GM12891 (cell line): ENCODE results near the gene TGFBI.

Experiments used
- DNase-seq: peaks from one replicate; pipeline ENCODE4 v3.0.0; 2011; ENCODE audit warnings: low spot score; ENCODE audit not compliant: insufficient read length
- FAIRE-seq: peaks from 2 replicates; lab custom pipeline; 2011; peaks lifted over from hg19 to GRCh38; lab: Jason Lieb, UNC
- PAX5 ChIP-seq: IDR thresholded peaks from 2 replicates; pipeline ENCODE4 v1.6.1; 2011; ENCODE audit warnings: low read length, moderate library complexity, mild to moderate bottlenecking; ENCODE audit not compliant: insufficient read depth, severe bottlenecking
- POLR2A ChIP-seq: IDR thresholded peaks from 2 replicates; pipeline ENCODE4 v1.6.1; 2011; ENCODE audit warnings: low read depth, low read length, control low read depth
- POLR2AphosphoS5 ChIP-seq: IDR thresholded peaks from 2 replicates; pipeline ENCODE4 v1.6.1; 2011; ENCODE audit warnings: low read depth, low read length, control low read depth
- POU2F2 ChIP-seq: IDR thresholded peaks from 2 replicates; pipeline ENCODE4 v1.6.1; 2011; ENCODE audit warnings: low read depth, mild to moderate bottlenecking, control low read depth, low read length, moderate library complexity
- SPI1 ChIP-seq: IDR thresholded peaks from 2 replicates; pipeline ENCODE4 v1.6.1; 2011; ENCODE audit warnings: low read depth, low read length, control low read depth
- TAF1 ChIP-seq: IDR thresholded peaks from 2 replicates; pipeline ENCODE4 v1.6.1; 2011; ENCODE audit warnings: low read depth, low read length, control low read depth

Gene TGFBI

DNA sequence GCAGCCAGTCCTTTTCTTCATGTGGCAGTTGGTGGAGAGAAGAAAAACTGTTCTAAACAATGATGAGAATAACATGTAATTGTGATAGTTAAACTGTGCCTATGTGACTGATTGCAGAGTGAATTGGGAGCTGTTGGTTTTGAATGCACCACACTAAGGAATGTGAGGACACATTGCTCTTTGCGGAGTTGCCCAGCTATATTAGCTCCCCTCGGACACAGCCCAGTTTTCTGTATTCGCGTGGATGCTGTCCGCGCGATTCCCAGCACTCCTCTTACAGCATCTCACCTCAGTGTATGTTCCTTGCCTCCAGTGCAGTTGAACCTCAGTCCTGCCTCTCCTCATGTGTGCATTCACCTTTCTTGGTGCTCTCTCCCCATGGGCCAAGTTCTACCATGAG is 32.2 kb downstream of the TGFBI start:
- FAIRE-seq (no peak), DNase-seq (no peak)
- TF ChIP-seq POU2F2 (no peak), POLR2A (no peak), TAF1 (no peak), PAX5 (no peak), POLR2AphosphoS5 (no peak), SPI1 (no peak)

DNA sequence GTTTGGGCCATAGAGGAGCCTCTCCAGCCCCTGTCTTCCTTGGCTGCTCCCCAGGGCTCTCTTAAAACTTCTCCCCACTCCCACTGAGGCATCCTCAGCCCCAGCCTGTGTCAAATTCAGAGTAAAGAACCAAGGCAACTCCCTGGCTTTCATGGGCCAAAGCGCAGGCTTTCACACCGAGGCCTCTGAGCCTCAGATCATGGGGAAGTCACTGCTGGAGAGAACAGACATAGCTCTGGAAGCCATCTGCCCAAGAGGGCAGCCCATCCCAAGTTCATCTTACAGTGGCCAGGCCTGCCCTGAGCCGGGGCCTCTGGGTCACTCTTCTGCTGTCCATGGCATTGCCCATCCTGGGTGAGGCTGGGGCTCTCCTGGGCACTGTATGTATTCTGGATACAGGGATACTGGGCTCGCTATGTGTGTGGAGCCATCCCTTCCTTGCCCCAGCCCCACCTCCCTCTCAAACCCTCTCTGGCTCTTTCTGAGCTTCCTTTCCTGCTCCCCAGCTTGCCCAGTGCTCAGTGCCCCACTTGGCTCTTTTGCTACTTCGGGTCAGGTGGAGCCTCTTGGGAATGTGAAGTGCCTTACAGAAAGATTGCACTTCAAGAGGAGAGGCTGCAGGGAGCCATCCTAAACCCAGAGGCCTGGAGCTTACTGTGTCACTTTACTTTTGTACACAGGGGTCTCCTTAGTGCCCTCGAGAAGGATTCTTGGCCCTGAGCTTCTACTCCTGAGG is 33.0 kb downstream of the TGFBI start:
- no peak for FAIRE-seq
- TF ChIP-seq POU2F2 (no peak), PAX5 (no peak), SPI1 (no peak), TAF1 (no peak), POLR2AphosphoS5 (no peak), POLR2A (no peak)
- no peak for DNase-seq

DNA sequence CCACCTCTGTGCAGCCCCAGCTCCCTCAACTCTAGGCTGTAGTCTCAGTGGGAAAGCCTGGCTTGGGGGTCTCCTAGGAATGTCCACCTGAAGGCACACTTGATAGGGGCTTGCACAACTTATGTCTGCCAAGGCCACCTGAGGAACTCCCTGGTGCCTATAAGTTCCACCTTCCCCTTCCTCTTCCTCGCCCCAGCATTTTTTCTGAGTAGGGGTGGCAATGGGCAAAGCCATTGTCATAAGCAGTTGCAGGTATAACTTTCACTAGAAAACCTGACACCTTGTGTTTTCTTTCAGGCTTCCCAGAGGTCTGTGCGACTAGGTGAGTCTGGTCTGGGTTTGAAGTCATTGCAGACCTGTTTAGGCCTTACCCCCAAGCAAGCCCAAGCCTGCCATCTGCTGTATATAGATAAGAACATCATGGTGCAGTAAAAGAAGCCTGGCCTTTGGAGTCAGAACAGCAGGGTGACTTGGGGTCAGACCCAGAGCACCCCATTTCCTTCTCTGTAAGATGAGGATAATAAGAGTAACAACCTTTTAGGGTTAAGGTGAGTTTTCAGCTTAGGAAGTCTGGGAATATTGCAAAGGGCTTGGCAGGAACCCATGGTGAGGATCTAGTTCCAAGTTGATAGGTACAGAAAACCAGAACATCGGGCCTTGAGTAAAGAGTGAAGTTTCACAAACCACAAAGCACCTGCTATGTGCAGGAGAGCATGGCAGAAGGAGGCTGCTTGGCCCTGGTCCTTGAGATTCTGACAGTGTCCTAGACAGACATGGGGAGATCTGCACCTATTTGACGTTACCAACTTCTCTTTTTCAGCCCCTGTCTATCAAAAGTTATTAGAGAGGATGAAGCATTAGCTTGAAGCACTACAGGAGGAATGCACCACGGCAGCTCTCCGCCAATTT is 33.8 kb downstream of the TGFBI start:
- FAIRE-seq (peak; percentile 33), DNase-seq (no peak)
- TF ChIP-seq POU2F2 (no peak), POLR2A (no peak), PAX5 (no peak), POLR2AphosphoS5 (no peak)

DNA sequence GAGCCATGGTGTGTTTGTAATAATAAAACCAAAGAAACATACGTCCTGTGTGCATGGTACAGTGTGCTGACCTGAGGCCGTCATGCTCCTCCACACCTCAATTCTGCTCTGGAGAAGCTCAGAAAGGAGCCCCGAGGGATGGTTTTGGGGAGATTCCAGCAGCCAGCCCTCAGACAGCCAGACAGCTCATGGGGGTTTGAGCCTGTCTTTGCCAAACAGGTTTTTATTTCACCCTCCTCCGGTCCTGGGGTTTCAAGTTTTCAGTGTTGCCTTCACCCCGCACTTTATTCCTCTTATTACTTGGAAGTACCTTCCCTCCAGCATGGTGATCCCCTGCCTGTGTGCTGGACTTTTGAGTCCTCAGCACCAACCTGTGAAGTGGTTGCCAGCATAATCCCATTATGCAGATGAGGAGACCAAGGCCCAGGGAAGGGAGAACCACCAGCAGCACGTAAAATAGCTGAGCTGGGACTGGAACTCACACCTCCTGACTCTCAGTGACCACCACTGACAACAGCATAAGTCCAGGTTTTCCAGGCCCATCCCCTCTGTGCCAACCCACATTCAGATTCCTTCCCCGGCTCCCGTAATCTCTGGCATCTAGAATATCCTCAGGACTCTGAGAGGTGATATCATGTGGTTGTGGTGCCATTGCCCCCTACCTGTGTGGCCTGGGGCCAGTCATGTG is 35.1 kb downstream of the TGFBI start:
- no peak for DNase-seq
- TF ChIP-seq SPI1 (no peak), PAX5 (no peak), POU2F2 (no peak), POLR2A (no peak), POLR2AphosphoS5 (no peak), TAF1 (no peak)
- FAIRE-seq, result no peak

DNA sequence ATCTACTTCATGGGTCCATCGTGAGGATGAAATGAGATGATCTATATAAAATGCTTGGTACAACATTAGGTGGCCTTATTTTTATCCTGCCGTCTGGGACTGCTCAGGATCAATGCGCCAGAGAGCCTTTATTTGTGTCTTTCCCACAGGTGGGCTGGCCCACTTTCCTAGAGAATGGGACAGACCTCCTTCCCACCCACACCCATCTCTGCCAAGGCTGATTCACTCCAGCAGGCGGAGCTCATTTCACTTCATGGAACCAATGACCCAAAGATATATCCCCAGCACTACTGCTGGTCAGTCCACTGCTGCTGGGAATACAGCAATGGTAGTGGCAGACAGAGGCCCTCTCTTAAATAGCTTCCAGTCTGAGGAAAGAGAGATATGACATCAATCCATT is 35.7 kb downstream of the TGFBI start:
- FAIRE-seq (no peak), DNase-seq (no peak)
- no peak for TF ChIP-seq POU2F2
- TF ChIP-seq PAX5, result no peak
- TF ChIP-seq TAF1, result no peak
- no peak for TF ChIP-seq SPI1
- no peak for TF ChIP-seq POLR2A
- TF ChIP-seq POLR2AphosphoS5, result no peak

DNA sequence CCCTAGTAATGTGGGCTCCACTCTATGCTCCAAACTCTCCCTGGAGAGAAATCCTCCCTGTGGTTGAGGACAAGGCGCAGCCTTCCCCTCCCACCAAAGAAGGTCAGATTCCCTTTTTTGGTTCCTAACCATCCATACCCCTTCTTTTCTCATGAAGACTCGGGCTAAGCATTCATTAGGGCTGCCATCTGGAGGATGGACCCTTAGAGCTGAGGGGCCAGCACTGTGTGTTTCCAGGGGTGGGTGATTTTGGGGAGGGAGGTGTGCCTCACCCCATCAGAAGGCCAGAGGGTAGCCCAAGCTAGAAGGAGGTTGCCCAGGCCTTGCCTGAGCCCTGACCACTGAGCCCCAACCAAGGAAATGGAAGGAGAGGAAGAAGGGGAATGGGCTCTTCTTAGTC is 36.8 kb downstream of the TGFBI start:
- no peak for DNase-seq
- no peak for FAIRE-seq
- no peak for TF ChIP-seq POU2F2
- TF ChIP-seq PAX5, result no peak
- no peak for TF ChIP-seq TAF1
- no peak for TF ChIP-seq SPI1
- no peak for TF ChIP-seq POLR2A
- no peak for TF ChIP-seq POLR2AphosphoS5

DNA sequence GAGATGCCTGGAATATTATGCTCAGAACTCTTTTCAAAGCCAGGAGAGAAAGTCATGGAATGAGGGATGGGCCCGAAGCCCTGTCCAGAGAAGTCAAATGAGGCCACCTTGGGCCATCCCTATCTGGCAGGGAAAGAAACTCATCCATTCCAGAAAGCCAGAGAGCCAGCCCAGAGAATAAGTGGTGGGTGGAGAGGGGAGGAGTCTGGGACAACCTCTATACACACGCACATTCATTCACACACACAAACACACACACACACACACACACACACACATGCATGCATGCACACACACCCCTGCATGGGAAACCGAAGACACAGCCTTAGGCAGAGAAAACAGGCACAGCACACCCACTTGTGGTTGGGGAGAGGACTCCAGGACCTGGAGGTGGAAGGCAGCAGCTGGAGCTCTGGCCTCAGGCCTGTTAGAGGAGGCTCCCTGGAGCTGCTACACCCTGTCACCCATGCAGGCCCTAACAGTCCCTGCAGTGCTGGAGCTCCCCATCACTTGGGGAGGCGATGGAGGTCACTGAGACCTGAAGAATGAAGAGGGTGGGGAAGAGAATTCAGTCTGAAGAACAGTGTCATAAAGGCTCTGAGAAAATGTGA is 38.0 kb downstream of the TGFBI start:
- no peak for TF ChIP-seq SPI1
- TF ChIP-seq POU2F2, result no peak
- no peak for TF ChIP-seq POLR2AphosphoS5
- TF ChIP-seq PAX5, result no peak
- no peak for TF ChIP-seq TAF1
- TF ChIP-seq POLR2A, result no peak
- no peak for FAIRE-seq
- no peak for DNase-seq

DNA sequence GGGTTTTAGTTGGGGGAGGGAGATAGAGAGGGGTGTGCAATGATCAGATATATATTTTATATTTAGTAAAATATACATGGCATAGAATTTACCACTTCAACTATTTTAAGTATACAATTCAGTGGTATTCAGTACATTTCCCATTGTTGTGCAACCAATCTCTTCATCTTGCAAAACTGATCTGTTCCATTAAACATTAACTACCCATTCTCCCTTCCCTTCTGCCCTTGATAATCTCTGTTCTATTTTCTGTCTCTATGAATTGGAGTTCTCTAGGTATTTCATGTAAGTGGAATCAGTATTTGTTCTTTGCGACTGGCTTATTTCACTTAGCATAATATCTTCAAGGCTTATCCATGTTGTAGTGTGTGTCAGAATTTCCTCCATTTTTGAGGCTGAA is 38.6 kb downstream of the TGFBI start:
- FAIRE-seq (no peak), DNase-seq (no peak)
- TF ChIP-seq POU2F2, result no peak
- no peak for TF ChIP-seq POLR2A
- no peak for TF ChIP-seq PAX5
